ENCODE data around the gene RSPO1. TPM values are rescaled to one million over a fixed set of nuclear protein-coding genes. Genes with fewer than 3 reads are reported as not detected.

The RSPO1 gene
- total RNA-seq, 1 donor from 2014 or later: not detected

DNA sequence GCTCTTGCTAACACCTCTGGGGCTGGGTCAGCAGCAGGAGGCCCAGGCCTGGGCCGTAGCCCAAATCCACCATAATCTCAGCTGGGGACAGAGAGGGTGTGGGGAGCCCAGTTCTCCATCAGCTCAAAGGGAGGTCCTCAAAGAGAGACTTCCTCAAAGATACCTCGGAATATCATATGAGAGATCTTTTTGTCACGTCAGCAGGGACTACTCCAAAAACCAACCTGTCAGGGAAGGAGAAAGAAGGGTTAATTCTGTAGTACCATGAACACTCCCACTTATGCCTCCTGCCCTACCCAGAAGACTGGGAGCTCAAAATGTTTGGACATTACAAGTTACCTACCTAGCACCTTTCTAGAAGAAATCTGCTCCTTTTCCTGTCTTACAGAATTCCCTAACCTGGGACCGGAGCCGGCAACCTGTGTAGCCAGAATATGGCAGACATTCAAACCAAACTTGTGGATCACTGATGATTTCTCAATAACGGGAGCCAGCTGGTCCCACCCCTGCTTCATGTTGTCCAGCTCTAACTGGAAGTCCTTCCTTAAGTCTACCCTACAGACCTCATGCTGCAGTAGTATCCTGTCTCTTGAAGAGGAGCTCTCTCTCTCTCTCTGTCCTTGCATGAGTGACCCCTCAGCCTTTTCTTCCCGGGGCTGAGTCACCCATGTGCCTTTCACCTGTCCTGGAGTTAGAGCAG, 4.8 kb downstream of the RSPO1 start:
- intact Hi-C loops (cut with DNase I): no loop called here
- no peak for ATAC-seq (ENCODE audit: poor library complexity)
- no peak for DNase-seq

DNA sequence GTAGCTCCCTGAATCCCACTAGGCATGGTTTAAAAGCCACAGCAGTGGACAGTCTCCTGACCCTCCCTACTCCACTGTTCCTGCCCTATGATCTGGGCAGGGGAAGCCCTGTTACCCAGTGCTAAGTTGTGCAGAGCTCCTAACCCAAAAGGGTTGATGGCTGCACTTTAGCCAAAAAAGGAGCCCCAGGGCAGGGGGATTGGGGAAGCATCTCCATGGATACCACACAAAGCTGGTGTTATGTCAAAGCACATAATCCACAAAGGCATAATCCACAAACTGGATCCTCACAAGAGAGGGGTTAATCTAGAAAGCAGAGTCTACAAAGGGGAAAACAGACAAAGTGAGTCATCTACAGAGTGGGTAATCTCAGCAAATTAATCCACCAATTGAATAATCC, 5.7 kb downstream of the RSPO1 start:
- DNase-seq (no peak), ATAC-seq (ENCODE audit: poor library complexity) (no peak)
- intact Hi-C loops (cut with DNase I): no loop called here

DNA sequence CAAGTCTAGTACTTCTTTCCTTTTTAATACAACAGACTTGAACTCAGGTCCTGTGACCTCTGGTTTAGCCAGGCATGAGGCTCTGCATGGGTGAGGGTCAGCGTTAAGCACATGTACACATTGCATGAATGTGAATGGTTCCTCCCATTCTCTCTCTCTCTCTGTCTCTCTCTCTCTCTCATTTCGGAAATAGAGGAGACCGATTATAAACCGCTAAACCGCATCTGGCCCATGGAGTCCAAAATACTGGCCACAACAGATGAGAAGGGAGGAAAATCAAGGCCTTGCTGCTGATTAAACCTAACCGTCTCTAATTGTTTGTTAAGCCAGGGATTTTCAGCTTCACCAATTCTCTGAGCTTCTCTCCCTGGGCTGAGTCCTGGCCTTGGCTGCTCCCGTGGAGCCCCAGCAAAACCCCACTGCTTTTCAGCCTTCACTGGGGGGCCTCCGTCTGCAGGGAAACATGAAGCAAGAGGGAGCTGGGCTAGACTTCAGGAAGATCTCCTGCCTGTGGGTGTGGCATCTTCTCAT, 6.6 kb downstream of the RSPO1 start:
- DNase-seq: no peak
- intact Hi-C loops (cut with DNase I): no loop called here
- no peak for ATAC-seq (ENCODE audit: poor library complexity)

DNA sequence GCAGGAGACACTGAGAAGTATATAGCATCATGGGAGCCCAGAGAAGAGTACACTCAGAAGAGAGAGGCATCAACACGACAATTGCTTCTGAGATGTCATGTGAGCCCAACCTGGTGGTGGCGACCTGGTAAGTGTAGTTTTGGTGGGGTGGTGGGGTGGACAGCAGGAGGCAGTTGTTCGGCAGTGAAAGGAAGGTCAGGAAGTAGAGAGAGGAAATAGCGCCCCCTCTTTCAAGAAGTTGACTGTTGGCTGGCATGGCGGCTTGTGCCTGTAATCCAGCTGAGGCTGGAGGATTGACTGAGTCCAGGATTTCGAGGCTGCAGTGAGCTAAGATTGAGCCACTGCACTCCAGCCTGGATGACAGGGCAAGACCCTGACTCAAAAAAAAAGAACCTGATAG, 12.6 kb downstream of the RSPO1 start:
- intact Hi-C loops (cut with DNase I): no loop called here
- DNase-seq (no peak), ATAC-seq (ENCODE audit: poor library complexity) (no peak)

DNA sequence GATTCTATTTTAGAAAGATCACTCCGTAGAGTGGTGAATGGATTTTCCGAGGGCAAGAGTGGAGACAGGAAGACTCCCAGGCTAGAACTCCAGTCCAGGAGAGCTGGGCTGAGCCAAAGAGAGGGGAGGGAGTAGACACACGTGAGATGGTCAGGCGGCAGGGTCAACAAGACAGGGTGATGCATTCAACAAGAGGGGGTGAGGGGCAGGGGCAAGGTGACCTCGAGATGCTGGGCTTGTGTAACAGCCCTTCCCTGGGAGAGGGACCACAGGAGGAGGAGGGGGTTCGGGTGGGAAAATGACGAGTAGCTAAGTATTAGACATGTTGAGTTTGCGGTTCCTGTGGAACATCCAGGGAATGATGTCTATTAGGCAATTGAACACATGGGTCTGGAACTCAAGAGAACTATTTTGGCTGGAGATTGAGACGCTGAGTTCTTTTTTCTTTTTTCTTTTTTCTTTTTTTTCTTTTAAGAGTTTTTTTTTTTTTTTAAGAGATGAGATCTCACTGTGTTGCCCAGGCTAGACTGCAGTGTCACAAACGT, 13.3 kb downstream of the RSPO1 start:
- ATAC-seq (ENCODE audit: poor library complexity) (no peak), DNase-seq (no peak)
- intact Hi-C loops (cut with DNase I): no loop called here

DNA sequence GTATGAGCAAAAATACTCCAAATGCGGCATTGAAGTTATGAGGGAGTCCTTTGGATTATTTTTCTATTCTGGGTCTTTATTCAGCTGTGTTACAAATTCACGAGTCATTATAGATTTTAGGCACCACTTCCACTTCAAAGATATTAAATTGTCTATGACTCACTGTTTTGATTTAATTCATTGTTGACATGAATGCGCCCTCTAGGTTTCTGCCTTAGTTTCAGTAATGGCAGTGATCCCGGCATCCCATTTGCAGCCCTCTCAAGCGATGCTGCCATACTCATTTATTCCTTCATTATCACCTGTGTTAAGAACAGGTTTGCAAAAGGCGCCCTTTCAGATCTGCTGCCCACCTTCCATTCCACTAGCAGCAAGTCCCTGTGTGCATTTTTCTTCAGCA, 14.0 kb downstream of the RSPO1 start:
- ATAC-seq (ENCODE audit: poor library complexity) (no peak), DNase-seq (no peak)

DNA sequence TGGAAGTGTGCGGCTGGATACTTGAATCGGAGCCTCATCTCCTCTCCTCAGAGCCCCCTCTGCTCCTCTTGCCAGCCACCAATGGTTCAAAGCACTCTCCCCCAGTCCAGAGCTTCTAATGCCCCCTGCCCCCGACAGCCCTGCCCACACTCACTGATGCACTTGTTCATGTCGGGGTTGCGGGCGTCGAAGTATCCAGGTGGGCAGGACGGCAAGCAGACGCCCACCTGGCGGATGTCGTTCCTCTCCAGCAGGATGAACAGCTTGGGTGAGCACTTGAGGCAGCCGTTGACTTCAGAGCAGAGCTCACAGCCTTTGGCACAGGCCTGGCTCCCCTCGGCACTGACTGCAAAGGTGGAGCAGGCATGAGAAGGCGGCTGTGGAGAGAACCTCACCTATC, 18.4 kb downstream of the RSPO1 start:
- intact Hi-C loops (cut with DNase I): no loop called here
- DNase-seq: no peak
- ATAC-seq (ENCODE audit: poor library complexity): no peak

More for the DNA sequence above, 14.0 kb downstream of the RSPO1 start:
- intact Hi-C loops (cut with DNase I): no loop called here

DNA sequence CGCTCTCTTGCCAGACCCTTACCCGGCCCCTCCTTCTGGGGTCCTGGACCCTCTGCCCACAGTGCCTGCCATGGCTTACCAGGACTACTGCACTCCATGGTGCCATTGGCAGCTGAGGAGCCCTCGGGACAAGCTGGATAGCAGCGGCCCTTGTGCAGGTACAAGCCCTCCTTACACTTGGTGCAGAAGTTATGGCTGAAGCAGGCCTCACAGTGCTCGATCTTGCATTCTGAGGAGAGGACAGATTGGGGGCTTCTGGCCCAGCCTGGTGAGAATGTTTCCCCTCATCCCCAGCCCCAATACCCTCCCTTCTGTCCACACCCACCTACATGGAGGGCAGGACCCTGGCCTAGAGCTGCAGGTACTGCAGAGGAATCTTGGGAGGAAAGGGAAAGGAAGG, 20.6 kb downstream of the RSPO1 start:
- DNase-seq: no peak
- intact Hi-C loops (cut with DNase I): no loop called here

DNA sequence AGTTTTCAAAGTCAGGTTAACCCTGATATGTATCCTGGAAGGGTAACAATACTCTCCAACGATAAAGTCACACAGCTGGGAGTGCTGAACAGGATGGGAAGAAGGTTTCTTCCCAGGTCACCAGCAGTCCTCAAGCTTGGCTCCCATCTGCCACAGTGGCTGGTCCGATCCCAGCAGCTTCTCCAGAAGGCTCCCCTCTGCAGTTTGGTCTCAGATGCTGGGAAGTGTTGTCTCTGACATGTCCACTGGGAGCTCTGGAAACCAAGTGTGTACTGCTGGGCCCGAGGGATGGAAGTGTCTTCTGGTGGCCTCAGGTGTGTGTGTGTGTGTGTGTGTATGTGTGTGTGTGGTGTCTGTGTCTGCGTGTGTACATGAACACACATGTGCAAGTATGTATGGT, 22.5 kb downstream of the RSPO1 start:
- no peak for DNase-seq
- ATAC-seq (ENCODE audit: poor library complexity): no peak
- intact Hi-C loops (cut with DNase I): no loop called here

More for the DNA sequence above, 20.6 kb downstream of the RSPO1 start:
- no peak for ATAC-seq (ENCODE audit: poor library complexity)

DNA sequence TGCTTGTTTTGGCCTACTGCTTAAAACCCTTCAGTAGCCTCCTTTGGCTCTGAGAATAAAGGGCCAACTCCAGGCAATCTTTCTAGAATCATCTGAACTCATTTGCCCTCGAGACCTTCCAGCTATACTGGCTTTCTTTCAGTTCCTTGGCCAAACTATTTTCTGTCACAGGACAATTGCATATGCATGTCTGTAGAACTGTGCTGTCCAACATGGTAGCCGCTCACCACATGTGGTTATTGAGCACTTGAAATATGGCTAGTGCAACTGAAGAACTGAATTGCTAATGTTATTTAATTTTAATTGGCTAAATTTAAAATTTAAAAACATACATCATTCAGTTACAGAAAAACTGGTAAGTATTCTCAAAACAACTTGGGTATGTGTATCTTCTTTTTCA, 24.7 kb downstream of the RSPO1 start:
- ATAC-seq (ENCODE audit: poor library complexity) (no peak), DNase-seq (no peak)
- intact Hi-C loops (cut with DNase I): no loop called here

DNA sequence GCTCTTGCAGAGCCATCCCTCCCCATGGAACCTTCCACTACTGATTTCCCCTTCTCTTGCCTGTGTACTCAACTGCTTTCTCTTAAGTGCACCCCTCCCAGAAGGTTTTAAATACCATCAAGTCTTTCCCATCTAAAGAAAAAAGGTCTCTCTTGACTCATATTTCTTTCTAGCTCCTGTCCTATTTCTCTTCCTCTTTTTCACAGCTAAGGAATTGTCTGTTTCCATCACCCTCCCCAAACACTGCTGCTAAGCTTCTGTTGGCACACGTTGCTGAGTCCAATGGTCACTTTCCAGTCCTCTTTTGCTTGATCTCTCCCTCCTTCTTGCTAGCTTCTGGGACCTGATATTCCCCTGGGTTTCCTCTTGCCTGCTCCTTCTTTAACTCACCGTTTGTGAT, 25.7 kb downstream of the RSPO1 start:
- DNase-seq (no peak), ATAC-seq (ENCODE audit: poor library complexity) (no peak)
- intact Hi-C loops (cut with DNase I): no loop called here

DNA sequence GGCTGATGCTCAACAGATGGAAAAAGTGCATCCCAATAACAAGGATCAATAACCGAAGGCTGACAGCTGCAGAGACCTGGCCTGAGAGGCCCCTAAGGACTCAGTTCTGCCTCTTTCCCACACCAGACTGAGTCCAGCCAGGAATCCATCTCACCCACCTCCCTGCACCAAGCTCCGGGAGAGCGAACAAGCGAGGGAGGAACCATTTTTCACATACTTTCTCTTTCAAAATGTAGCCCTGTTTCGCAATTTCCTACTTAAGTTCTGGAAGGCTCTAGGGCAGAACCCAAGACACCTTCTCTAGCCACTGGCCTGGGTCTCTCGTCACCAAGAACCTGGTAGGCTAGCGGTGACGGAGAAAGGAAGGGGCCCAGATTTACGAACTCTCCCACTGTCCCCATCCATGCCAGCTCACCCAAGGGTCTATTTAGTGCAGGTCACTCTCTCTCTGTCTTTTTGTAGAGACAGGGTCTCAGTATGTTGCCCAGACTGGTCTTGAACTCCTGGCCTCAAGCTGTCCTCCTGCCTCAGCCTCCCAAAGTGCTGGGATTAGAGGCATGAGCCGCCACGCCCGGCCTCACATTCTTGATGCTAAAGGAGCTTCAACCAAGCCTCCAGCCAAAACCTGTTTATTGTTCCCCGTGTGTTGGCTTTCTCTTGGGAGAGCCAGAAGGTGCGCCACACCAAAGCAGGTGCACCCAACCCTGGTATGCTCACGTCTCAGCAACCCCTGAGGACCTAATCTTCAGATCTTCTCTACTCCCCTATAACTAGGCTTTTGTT, 28.0 kb downstream of the RSPO1 start:
- intact Hi-C loops (cut with DNase I): no loop called here
- no peak for DNase-seq
- no peak for ATAC-seq (ENCODE audit: poor library complexity)

DNA sequence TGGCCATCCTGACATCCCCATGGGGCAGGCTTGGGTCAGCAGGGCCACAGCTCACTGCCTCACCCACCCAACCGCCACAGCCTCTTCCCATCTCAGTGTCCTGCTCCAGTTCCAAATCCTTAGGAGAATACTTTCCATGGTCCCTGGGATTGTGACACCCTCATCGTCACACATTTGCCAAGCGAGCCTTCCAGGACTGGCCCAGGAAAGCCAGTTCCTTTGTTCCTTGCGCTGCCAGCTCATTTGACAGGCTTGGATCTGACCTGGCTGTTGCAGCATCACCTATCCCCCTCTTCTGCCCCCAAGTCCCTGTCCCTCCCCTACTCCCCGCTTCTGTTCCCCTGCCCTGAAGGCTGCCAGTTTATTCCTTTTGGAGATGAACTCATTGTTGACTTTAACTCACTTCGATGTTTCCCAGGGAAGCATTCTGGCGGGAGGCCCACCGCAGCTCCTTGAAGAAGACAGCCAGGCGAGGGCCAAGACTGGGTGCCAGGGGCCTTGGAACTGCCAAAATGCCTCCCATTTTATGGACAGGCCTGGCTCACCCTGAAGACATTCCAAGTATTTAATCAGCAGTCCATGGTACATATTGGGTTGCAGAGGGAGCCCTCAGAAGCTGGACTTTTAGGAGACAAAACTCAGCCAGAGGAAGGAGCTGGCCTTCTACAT, 28.8 kb downstream of the RSPO1 start:
- intact Hi-C loops (cut with DNase I): no loop called here
- ATAC-seq (ENCODE audit: poor library complexity) (no peak), DNase-seq (no peak)

DNA sequence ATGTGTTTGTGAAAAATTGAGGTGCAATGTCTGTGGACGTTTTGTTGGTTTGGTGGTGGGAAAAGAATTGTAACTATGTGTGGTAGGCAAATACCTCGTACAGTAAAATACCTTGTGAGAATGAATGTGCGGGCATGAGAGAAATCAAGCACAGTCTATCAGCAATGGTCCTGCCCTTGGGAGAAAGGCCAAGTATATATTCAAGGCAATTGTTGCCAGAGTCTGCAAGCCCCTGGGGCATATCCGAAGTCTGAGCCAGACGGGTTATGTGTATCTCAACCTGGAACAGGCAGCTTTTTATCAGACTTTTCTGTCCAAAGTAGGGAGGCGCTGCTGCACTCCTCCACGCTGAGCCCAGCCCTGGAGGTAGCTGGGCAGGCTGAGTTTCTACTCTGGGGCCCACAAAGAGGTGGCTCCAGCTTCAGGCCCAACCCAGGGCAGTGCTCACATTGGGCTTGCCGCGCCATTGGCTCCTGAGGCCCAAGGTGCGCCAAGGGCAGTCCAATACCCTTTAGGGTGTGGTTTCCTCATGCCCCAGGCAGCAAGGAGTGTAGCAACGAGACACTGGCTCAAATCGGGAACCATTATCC, 29.5 kb downstream of the RSPO1 start:
- DNase-seq: no peak
- intact Hi-C loops (cut with DNase I): no loop called here
- no peak for ATAC-seq (ENCODE audit: poor library complexity)

DNA sequence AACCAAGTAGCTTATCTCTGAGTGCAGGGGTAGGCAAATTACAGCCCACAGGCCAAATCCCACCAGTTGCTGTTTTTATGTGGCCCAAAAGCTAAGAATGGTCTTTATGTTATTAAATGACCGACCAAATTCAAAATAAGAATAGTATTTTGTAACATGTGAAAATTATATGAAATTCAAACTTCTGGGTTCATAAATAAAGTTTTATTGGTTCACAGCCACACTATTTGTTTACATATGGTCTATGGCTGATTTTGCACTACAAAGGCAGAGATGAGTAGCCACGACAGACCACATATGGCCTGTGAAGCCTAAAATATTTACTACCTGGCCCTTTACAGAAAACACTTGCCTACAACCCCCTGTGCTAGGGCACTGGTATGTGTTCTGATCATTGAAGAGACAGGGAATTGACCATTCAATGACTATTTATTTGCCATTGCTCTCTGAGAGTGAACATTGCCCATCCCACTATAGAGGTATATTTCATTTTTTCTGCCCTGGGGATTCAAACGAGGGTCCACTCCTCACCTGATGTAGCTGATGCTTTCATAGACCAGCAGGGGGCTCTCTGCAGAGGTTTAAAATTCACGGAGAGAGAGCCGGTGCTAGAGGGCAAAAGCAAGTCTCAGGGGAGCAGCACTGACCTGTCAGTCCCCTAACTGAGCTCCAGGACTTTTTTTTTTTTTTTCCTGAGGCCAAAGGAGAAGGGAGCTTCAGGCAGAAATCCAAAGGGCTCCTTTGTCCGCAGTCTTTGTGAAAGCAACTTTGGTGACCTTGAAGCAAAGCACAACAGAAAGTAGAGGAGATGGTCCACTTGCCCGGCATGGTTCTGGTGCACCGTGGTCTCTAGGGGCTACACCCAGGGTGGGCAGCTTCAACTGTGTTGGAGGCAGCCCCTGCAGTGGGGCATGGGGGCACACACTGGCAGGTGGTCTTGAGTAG, 31.7 kb downstream of the RSPO1 start:
- DNase-seq (no peak), ATAC-seq (ENCODE audit: poor library complexity) (peak; percentile 55)
- intact Hi-C loops (cut with DNase I): no loop called here

DNA sequence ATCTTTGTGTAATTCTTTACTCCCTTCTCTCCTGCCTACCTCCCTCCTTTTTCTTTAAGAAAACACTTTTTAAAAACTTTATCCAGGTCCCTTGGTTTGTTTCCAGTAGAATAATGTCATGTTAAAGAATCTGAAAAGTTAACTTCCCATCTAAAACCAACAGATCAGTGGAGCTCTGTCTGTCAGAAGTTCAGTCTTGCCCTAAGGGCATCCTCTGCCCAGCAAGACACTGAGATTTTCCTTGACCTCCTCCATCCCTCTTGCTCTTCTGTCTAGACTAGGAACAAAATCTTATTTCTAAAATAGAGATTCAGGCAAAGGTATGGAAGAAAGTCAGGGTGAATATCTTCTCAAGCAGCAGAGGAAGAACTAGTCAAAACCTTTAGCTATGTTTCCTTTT, 33.3 kb downstream of the RSPO1 start:
- DNase-seq (no peak), ATAC-seq (ENCODE audit: poor library complexity) (no peak)
- intact Hi-C loops (cut with DNase I): no loop called here

DNA sequence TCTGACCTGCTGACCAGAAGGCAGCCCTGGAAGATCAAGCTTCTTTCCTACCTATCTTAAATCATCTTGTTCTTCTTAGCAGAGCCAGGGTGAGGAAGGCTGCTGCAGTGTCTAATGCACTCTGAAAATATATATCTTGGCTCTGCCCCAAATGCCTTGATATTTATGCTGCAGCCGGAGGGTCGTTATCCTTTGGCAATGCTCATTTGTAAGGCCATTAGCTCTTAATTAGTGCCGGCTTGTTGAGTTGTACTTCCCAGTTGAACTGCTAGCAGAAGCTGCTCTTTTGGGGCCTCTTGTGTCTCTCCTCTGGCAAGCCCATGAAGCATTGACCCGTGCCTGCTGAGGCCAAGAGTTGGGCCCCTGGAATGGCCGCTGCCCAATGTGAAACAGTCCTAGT, 34.8 kb downstream of the RSPO1 start:
- intact Hi-C loops (cut with DNase I): loop anchor here (5.0 kb wide), 1 partner anchor 82 kb away; no protein-coding TSS in a partner anchor
- DNase-seq (no peak), ATAC-seq (ENCODE audit: poor library complexity) (no peak)

DNA sequence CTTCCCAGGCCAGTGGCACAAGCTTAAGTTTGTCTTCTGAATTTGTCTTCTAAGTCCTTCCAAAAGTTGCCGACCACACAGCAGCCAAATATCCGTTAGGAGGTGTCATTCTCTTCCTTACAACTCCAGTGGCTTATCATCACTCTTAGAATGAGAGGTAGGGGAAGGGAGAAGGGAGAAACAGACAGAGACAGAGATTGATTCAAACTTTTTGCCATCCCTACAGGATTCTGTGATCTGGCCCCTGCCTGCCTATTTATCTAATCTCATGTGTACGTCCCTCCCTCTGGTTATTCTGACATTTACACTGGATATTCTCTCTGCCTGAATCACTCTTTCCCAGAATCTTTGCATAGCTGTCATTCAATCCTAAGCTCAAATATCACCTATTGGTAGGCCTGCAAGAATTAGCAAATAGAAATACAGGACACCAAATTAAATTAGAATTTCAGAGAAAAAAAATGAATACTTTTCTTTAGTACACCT, 38.5 kb downstream of the RSPO1 start:
- DNase-seq: no peak
- intact Hi-C loops (cut with DNase I): loop anchor here (5.0 kb wide), 1 partner anchor 86 kb away; no protein-coding TSS in a partner anchor
- ATAC-seq (ENCODE audit: poor library complexity): peak; percentile 38
